Measurements from ENCODE around the gene NEUROD6. TPM values are rescaled to one million over a fixed set of nuclear protein-coding genes. Genes with fewer than 3 reads are reported as not detected.

Gene NEUROD6
- not detected in 2 replicates for total RNA-seq

DNA sequence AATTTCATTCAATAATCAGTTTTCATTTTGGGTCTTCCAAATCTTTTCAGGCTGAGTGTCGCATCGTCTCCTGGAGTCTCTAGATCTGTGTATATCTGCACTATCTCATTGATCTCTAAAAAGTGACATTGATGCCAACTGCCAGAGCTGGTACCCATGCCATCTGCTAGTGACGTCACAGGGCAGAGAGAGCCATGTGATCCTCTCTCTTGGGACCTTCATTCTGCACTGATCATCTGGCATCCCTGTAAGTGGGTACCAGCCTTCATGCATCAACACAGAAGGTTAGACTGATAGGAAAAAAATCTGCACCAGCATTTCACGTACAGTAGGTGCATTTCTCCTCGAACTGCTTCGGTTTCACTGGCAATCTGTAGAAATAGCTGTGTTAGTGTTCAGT lies at the start of gene NEUROD6:
Gene NEUROD6 (minus strand): TSS at position 124 of the 400 bp plus-strand sequence. CDS start 1,458 bp downstream, outside the sequence.

Other genes with a start within 250 kb of the NEUROD6 start
- not detected in 2 replicates for gene ITPRID1, start 173.4 kb upstream of the NEUROD6 start, total RNA-seq

Measured in regular cardiac myocyte (primary cell).